Activated naive CD4-positive, alpha-beta T cell treated with anti-CD3 and anti-CD28 coated beads, Interleukin-2, amount 10 ng/mL, durations not matched to agents 7 days and 5 days (primary cell): ENCODE results near the gene CD33.
"Not testable (repeated sequence)": the region's sequence is repeated elsewhere in the genome, so short reads cannot be mapped to it uniquely, and the experiment has no call there.

Experiments used
- CTCF ChIA-PET: fragments of 350-600 bp; sonication (Branson Sonifier 250); formaldehyde crosslinking; loops from one replicate; lab custom pipeline; 2021; ENCODE audit warnings: antibody characterized with exemption; lab: Charles Lee
- DNase-seq: peaks from one replicate; pipeline ENCODE4 v3.0.0-alpha.2; 2020
- H3K27ac Mint-ChIP-seq: one replicate; pipeline ENCODE4 v1.8.0; 2021; ENCODE audit warnings: mild to moderate bottlenecking, moderate library complexity, mixed read lengths
- H3K27me3 Mint-ChIP-seq: one replicate; pipeline ENCODE4 v1.8.0; 2021; ENCODE audit warnings: mild to moderate bottlenecking, mixed read lengths
- H3K36me3 Mint-ChIP-seq: one replicate; pipeline ENCODE4 v1.8.0; 2021; ENCODE audit warnings: mixed read lengths
- H3K4me1 Mint-ChIP-seq: one replicate; pipeline ENCODE4 v1.8.0; 2021; ENCODE audit warnings: mixed read lengths
- H3K4me3 Mint-ChIP-seq: one replicate; pipeline ENCODE4 v1.8.0; 2021; ENCODE audit warnings: mild to moderate bottlenecking, moderate library complexity, mixed read lengths
- H3K9me3 Mint-ChIP-seq: one replicate; pipeline ENCODE4 v1.8.0; 2021; ENCODE audit warnings: mixed read lengths

The CD33 gene

DNA sequence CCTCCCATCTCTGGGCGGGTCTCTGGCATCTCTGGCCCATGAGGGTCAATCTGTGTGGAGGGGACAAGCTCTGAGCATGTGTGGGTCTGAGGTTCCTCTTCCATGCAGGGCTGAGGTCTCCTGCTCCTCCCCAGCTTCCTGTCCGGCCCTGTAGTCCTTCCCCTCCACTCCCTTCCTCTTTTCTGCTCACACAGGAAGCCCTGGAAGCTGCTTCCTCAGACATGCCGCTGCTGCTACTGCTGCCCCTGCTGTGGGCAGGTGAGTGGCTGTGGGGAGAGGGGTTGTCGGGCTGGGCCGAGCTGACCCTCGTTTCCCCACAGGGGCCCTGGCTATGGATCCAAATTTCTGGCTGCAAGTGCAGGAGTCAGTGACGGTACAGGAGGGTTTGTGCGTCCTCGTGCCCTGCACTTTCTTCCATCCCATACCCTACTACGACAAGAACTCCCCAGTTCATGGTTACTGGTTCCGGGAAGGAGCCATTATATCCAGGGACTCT lies at the start of gene CD33:
Gene CD33 (plus strand): TSS at position 183 of the 496 bp plus-strand sequence. CDS start 39 bp downstream, at position 222.
- Mint-ChIP-seq H3K27me3 (peaks cover 55% of the 10 kb centered on the region), H3K4me3 (peak within 1 kb of the TSS; percentile 66), H3K27ac (peak within 1 kb of the TSS; percentile 83), H3K4me1 (peaks cover 41% of the 10 kb centered on the region)
- H3K36me3 Mint-ChIP-seq, DNase-seq, CTCF ChIA-PET, H3K9me3 Mint-ChIP-seq: not testable (repeated sequence)

DNA sequence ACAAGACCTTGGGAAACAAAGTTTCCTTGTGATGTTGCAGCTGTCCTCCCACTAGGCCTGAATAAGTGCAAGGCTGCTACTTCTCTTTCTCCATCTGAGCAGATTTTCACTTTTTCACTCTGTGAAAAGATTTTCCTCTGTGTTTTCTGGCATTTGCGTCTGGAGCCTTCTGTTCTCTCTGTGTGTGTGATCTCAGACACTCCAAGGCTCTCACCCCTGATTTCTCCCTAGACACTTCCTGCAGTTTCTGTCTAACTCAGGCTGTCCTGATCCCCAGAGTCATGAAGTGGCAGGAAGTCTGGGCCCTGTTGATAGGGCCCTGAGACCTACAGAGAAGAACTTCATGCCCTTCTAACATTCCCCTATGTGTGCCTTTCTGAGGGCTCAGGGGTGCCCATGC lies 45.6 kb upstream of the CD33 start:
- Mint-ChIP-seq H3K27ac (no peak overlapping the region), H3K4me3 (no peak overlapping the region), H3K9me3 (no peaks in the 10 kb centered on the region), H3K4me1 (peaks cover 2% of the 10 kb centered on the region), H3K27me3 (peaks cover 36% of the 10 kb centered on the region), H3K36me3 (no peaks in the 10 kb centered on the region)
- CTCF ChIA-PET: interaction anchor here (2.1 kb wide), 1 partner anchor 21 kb away, joined by 7 read pairs; no protein-coding TSS in a partner anchor
- no peak for DNase-seq

- H3K4me3 Mint-ChIP-seq: no peak overlapping the region
- DNase-seq: no peak
- H3K27me3 Mint-ChIP-seq: peaks cover 57% of the 10 kb centered on the region
- CTCF ChIA-PET: no interaction called here
- H3K9me3 Mint-ChIP-seq: no peaks in the 10 kb centered on the region
- H3K4me1 Mint-ChIP-seq: peaks cover 6% of the 10 kb centered on the region
- H3K27ac Mint-ChIP-seq: no peak overlapping the region
- H3K36me3 Mint-ChIP-seq: no peaks in the 10 kb centered on the region
Measured at GRCh38 chr19:51181377-51181912, 43.4 kb upstream of the CD33 start.

DNA sequence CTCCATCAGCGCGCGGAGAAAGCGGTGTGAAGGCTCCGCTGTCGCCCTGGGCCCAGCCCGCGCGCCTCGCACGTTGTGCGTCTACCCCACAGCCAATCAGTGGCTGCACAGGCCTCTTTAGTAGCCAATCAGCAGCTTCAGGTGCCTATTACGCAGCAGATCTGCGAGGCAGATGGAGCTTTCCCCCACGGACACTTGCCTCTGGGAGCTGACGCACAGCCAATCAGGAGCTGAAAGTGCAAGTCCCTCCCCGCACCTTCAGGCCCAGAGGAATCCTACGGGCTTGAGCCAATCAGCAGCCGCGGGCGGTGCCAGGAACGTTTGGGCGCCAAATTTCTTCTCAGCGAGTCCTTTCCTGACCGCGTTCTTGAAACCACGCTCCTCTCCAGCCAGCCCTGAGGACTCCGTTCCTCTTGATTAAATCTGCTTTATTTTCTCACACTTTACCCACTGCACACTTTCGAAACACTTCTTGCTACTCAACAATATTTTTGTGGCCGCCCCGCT lies 42.9 kb upstream of the CD33 start:
- Mint-ChIP-seq H3K36me3 (no peaks in the 10 kb centered on the region), H3K9me3 (no peaks in the 10 kb centered on the region), H3K4me3 (no peak overlapping the region), H3K27me3 (peaks cover 60% of the 10 kb centered on the region), H3K27ac (no peak overlapping the region), H3K4me1 (peaks cover 6% of the 10 kb centered on the region)
- DNase-seq: no peak
- CTCF ChIA-PET: no interaction called here

DNA sequence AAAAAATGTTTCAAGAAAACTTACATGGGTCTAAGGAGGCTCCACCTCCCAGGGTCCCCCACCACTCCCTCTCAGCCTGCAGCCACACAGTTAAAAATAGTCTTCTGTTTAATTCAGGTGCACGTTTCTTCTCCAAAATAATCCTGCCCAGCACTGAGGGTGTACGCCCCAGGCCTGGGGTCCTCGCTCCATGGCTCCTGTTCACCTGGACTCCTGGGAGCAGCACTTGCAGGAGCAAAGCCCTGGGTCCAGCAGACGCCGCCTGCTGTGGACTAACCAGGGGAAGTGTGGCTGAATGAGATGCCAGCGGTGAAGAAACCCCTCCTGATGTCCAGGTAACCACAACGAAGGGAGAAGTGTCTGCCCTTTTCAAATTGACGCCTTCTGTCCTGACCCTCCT lies 41.3 kb upstream of the CD33 start:
- Mint-ChIP-seq H3K4me3 (no peak overlapping the region), H3K36me3 (no peaks in the 10 kb centered on the region), H3K9me3 (no peaks in the 10 kb centered on the region), H3K27me3 (peaks cover 68% of the 10 kb centered on the region), H3K4me1 (peaks cover 6% of the 10 kb centered on the region), H3K27ac (no peak overlapping the region)
- CTCF ChIA-PET: no interaction called here
- DNase-seq: no peak

GRCh38 chr19:51185069-51185867 lies 39.6 kb upstream of the CD33 start:
- Mint-ChIP-seq H3K36me3 (no peaks in the 10 kb centered on the region), H3K27me3 (peaks cover 56% of the 10 kb centered on the region), H3K27ac (no peak overlapping the region), H3K9me3 (no peaks in the 10 kb centered on the region), H3K4me1 (peaks cover 6% of the 10 kb centered on the region), H3K4me3 (no peak overlapping the region)
- CTCF ChIA-PET: no interaction called here
- no peak for DNase-seq

- no peak for DNase-seq
- Mint-ChIP-seq H3K27me3 (peaks cover 56% of the 10 kb centered on the region), H3K36me3 (no peaks in the 10 kb centered on the region), H3K27ac (no peak overlapping the region), H3K4me3 (no peak overlapping the region), H3K4me1 (peaks cover 6% of the 10 kb centered on the region), H3K9me3 (no peaks in the 10 kb centered on the region)
- CTCF ChIA-PET: no interaction called here
Measured at GRCh38 chr19:51185868-51186215, 39.0 kb upstream of the CD33 start.

GRCh38 chr19:51186323-51186722 lies 38.6 kb upstream of the CD33 start:
- Mint-ChIP-seq H3K27ac (no peak overlapping the region), H3K27me3 (peaks cover 56% of the 10 kb centered on the region), H3K9me3 (no peaks in the 10 kb centered on the region), H3K4me1 (peaks cover 6% of the 10 kb centered on the region), H3K36me3 (no peaks in the 10 kb centered on the region), H3K4me3 (no peak overlapping the region)
- DNase-seq: no peak
- CTCF ChIA-PET: no interaction called here

DNA sequence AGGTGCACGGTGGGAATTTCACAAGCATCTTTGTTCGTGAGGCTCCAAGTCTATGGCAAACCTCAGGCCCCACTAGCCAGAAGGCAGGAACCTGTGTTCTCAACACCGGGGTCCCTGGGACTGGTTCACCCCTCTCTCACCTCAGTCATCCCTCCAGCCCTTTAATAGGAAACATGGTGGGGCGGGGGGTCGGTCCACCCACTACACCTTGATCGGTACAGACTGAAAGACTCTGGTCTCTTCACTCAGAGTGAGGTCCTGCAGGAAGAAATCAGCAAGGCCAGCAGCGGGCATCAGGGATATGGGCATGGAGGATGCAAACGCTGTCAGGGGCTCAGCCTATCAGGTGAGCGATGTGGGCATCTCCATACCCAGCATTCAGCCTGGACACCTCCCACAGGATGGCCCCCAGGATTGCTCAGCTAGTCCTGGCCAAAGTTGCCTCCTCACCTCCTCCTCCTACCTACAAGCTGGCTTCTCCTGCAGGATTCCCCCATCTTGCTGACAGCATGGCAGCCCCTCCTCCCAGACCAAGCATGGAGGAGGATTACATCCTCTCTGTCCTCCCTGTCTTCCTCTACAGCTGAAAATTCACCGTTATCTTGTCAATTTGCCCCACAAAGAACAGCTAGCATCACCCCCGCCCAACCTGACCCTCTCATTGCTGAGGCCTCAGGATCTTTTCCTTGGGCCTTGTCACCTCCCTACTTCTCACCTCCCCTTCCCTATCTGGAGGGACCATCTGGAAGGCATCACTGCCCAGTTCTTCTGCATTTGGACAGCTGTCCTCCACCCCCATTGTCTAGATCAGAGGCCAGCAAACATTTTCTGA lies 37.3 kb upstream of the CD33 start:
- Mint-ChIP-seq H3K4me3 (no peak overlapping the region), H3K4me1 (peaks cover 6% of the 10 kb centered on the region), H3K27me3 (peaks cover 50% of the 10 kb centered on the region), H3K36me3 (no peaks in the 10 kb centered on the region), H3K27ac (no peak overlapping the region), H3K9me3 (no peaks in the 10 kb centered on the region)
- CTCF ChIA-PET: interaction anchor here (0.5 kb wide), 1 partner anchor 282 kb away, joined by 3 read pairs; no protein-coding TSS in a partner anchor
- no peak for DNase-seq

- CTCF ChIA-PET: no interaction called here
- H3K36me3 Mint-ChIP-seq: no peaks in the 10 kb centered on the region
- DNase-seq: no peak
- H3K27me3 Mint-ChIP-seq: peaks cover 45% of the 10 kb centered on the region
- H3K9me3 Mint-ChIP-seq: no peaks in the 10 kb centered on the region
- H3K4me3 Mint-ChIP-seq: no peak overlapping the region
- H3K27ac Mint-ChIP-seq: no peak overlapping the region
- peaks cover 6% of the 10 kb centered on the region for H3K4me1 Mint-ChIP-seq
Measured at GRCh38 chr19:51188227-51188559, 36.7 kb upstream of the CD33 start.

- no peaks in the 10 kb centered on the region for H3K9me3 Mint-ChIP-seq
- H3K4me3 Mint-ChIP-seq: no peak overlapping the region
- CTCF ChIA-PET: interaction anchor here (0.6 to 1.6 kb wide), 2 partner anchors 67 to 71 kb away, joined by 3 to 4 read pairs; no protein-coding TSS in a partner anchor
- no peak overlapping the region for H3K27ac Mint-ChIP-seq
- H3K4me1 Mint-ChIP-seq: peaks cover 5% of the 10 kb centered on the region
- no peaks in the 10 kb centered on the region for H3K36me3 Mint-ChIP-seq
- peaks cover 21% of the 10 kb centered on the region for H3K27me3 Mint-ChIP-seq
- DNase-seq: no peak
Measured at GRCh38 chr19:51192689-51193088, 32.2 kb upstream of the CD33 start.

DNA sequence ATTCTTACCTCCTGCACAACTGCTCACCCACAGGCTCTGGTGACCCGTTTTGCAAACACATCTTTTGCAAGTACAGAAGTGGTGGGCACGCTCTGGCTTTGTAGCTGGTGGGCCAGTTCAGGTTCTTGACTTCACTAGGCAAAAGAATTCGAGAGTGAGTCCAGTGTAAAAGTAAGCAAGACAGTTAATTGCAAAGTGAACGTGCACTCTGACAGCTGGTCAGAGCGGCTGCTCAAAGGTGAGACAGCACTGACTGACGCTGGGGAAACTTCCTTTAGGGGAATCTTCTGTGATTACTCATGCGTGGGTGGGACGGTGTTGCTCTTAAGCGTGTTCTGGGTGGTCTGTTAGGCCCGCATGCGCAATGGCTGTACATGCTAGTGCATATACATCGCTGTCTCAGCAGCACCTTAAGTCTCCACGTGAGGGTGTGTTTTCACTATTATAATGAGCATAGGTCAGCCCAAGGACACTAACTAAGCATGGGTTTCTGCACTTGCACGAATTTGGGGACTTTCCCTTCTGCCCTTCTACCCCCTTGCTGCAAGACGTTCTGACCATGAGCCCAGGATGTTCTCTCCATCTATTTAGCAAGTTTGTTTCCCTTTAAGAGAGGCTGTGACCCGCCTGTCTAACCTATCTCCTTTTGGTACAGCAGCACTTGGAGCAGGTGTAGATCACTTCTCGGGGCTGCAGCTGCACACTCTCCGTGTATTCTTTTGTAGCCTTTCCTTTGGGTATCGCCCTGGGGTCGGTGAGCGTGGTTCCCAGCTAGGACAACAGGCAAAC lies 30.2 kb upstream of the CD33 start:
- CTCF ChIA-PET: no interaction called here
- Mint-ChIP-seq H3K4me1 (peaks cover 5% of the 10 kb centered on the region), H3K9me3 (no peaks in the 10 kb centered on the region), H3K4me3 (no peak overlapping the region), H3K36me3 (no peaks in the 10 kb centered on the region), H3K27me3 (peaks cover 29% of the 10 kb centered on the region), H3K27ac (no peak overlapping the region)
- DNase-seq: no peak

- DNase-seq: no peak
- H3K27ac Mint-ChIP-seq: no peak overlapping the region
- H3K27me3 Mint-ChIP-seq: peaks cover 34% of the 10 kb centered on the region
- H3K4me1 Mint-ChIP-seq: peaks cover 5% of the 10 kb centered on the region
- H3K4me3 Mint-ChIP-seq: no peak overlapping the region
- no peaks in the 10 kb centered on the region for H3K36me3 Mint-ChIP-seq
- no peaks in the 10 kb centered on the region for H3K9me3 Mint-ChIP-seq
- CTCF ChIA-PET: no interaction called here
Measured at GRCh38 chr19:51195316-51195586, 29.6 kb upstream of the CD33 start.

DNA sequence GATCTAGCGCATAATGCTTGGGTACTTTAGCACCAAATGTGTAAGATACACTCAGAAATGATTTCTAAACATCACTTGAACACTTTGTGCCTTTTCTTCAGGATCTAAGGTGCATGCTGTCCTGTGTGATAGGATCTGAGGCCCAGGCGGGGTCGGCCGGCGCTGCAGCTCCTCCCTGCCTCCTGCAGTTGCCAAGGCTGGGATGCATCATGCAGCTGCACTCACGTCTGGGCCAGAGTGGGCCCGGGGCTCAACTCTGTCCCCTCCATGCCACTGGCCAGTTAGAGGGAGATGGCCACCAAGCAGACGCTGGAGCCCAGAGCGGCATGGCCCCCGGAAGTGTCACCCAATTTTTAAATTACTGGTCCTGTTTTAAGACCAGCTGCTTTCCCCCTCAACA lies 29.3 kb upstream of the CD33 start:
- Mint-ChIP-seq H3K27me3 (peaks cover 38% of the 10 kb centered on the region), H3K36me3 (no peaks in the 10 kb centered on the region), H3K27ac (no peak overlapping the region), H3K9me3 (no peaks in the 10 kb centered on the region), H3K4me1 (peaks cover 5% of the 10 kb centered on the region), H3K4me3 (no peak overlapping the region)
- CTCF ChIA-PET: no interaction called here
- DNase-seq: no peak
